Endothelial cell of umbilical vein (primary cell): ENCODE data around the gene CEP68.

Experiments
- CTCF ChIP-seq, 2 donors: IDR thresholded peaks; 1 replicate in 1 of 2; 2 replicates in 1 of 2; pipeline ENCODE4 v1.5.1; 2011; ENCODE audit warnings: low read length in 2 of 2, mild to moderate bottlenecking in 2 of 2, moderate library complexity in 2 of 2, control low read depth in 1 of 2, inconsistent platforms in 1 of 2, low read depth in 1 of 2; ENCODE audit not compliant: insufficient read depth in 1 of 2; ENCODE audit errors: extremely low read depth in 1 of 2
- EZH2 ChIP-seq: IDR thresholded peaks from 2 replicates; pipeline ENCODE4 v1.6.1; 2012; ENCODE audit warnings: borderline replicate concordance, low read depth, mild to moderate bottlenecking, moderate library complexity, low read length, inconsistent platforms; ENCODE audit not compliant: severe bottlenecking
- FOS ChIP-seq: IDR thresholded peaks from 2 replicates; pipeline ENCODE4 v1.6.1; 2011; ENCODE audit warnings: mild to moderate bottlenecking, low read length, moderate library complexity, borderline replicate concordance; ENCODE audit not compliant: insufficient read depth
- JUN ChIP-seq: IDR thresholded peaks from 2 replicates; pipeline ENCODE4 v1.6.1; 2011; ENCODE audit warnings: borderline replicate concordance, low read depth; ENCODE audit not compliant: insufficient read length, insufficient read depth
- POLR2A ChIP-seq: IDR thresholded peaks from 2 replicates; pipeline ENCODE4 v1.6.1; 2012; ENCODE audit warnings: low read depth, mild to moderate bottlenecking, control low read depth, low read length

DNA sequence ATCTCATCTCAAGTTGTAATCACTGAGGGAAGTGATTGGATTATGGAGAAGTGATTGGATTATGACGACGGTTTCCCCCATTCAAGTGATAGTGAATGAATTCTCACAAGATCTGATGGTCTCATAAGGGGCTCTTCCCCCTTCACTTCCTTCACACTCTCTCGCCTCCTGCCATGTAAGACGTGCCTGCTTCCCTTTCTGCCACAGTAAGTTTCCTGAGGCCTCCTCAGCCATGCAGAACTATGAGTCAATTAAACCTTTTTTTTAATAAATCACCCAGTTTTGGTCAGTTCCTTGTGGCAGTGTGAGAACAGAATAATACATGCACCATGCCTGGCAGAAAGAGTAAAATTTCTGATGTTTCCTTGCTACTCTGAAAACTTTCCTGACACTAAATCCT, 36.6 kb downstream of the CEP68 start:
- TF ChIP-seq EZH2, result no peak
- TF ChIP-seq CTCF (IDR thresholded peaks at IDR 0.05; ENCODE audit: extremely low read depth in 1 of 2, insufficient read depth in 1 of 2, low read depth in 1 of 2, low read length in 2 of 2), result no peak
- no peak for TF ChIP-seq FOS
- TF ChIP-seq JUN, result no peak
- no peak for TF ChIP-seq POLR2A
